ENCODE data around the gene DNAJB7.
"Not testable (repeated sequence)": the region's sequence is repeated elsewhere in the genome, so short reads cannot be mapped to it uniquely, and the experiment has no call there.

Gene DNAJB7

DNA sequence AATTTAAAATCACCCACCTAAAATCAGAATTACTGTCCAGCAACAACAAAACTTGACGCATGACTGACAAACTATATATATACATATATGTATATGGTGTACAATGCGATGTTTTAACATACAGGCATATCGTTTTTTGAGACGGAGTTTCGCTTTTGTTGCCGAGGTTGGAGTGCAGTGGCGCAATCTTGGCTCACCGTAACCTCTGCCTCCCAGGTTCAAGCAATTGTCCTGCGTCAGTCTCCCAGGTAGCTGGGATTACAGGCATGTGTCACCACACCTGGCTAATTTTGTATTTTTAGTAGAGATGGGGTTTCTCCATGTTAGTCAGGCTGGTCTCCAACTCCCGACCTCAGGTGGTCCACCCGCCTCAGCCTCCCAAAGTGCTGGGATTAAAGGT is 16.1 kb downstream of the DNAJB7 start:
- DNase-seq: not testable (repeated sequence)

DNA sequence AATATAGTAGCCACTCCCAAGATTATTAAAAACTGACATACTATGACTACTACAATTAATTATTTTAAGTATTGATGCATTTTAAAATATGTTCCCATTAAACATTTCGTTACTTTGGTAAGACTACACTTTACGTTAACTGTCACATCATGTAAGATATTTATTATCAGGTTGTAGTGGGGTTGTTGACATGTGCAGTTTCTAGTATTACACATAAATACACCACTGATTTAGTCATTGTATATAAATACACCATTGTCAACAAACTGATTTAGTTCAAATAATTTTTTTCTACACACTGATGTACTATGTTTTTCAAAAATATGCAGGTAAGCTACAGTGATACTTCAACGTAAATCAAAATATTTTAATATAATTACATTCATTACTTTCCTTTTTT is 17.0 kb downstream of the DNAJB7 start:
- no peak for DNase-seq

DNA sequence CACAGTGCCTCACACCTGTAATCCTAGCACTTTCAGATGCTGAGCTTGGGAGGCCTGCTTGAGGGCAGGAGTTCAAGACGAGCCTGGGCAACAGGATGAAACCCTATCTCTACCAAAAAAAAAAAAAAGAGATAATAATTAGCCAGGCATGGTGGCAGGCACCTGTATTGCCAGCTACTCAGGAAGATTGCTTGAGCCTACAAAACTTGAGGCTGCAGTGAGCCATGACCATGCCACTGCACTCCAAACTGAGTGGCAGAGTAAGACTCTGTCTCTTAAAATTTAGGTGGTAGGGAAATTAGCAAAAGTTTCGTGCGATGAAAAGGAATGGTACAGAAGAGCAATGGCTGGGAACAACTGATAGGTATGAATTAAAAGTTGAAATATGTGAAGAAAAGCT is 23.4 kb downstream of the DNAJB7 start:
- DNase-seq: no peak

DNA sequence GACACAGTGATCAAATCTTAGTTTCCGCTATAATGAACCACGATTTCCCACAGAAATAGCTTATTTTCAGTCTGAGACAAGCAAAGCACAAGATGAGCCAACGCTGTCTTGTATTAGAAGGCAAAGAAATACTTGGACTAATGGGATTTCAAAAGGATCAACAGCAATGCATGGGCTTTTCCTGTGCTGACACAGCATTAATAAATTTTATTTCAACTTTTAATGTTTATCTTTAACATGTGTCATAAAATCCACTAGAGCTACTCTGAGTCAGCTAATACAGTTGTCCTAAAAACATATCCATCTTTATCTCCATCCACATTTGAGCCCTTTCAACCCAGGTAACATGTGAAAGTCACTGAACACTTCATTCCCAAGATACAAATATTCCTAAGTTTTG is 27.3 kb downstream of the DNAJB7 start:
- DNase-seq: no peak

DNA sequence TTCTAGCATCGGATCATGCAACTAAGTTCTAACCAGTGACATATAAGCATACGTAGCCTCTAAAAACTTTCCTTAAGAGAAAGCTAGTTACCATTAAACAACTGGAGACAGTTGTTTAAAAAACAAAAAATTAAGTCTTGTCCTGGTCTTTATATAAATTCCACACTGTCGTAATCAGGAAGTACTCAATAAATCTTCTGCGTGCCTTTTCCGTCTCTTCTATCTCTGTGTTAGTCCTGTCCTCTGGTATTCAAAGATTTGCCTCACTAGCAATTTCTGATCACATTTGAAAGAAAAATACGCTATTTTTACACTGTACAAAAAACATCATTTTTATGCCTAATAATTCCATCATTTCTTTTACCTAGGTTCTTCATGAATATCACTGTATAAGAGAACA is 32.8 kb downstream of the DNAJB7 start:
- DNase-seq: no peak

DNA sequence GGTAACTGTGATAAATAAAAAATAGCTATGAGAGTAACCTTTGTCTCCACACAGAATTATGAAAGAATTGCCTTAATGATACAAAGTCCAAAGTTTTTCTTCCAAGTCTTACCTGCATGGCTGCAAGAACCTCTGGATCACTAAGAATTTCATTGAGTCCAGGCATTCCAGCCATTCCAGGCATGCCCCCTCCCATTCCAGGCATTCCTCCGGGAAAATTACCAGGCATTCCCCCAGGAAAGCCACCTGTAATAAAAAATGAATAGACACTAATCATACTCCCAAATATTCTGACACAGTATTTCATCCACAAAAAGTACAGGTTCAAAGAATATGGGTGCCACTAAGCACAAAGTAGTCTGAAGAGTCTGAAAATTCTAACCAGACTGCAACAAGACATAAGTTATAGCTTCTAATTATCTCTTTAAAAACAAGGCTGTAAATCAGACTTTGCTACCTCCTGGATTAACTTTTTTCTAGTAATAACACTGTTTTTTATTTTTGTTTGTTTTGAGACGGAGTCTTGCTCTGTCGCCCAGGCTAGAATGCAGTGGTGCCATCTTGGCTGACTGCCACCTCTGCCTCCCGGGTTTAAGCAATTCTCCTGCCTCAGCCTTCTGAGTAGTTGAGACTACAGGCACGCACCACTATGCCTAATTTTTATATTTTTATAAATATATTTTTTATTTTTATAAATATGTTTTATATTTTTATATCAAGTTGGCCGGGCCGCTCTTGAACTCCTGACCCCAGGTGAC is 34.8 kb downstream of the DNAJB7 start:
- no peak for DNase-seq

DNA sequence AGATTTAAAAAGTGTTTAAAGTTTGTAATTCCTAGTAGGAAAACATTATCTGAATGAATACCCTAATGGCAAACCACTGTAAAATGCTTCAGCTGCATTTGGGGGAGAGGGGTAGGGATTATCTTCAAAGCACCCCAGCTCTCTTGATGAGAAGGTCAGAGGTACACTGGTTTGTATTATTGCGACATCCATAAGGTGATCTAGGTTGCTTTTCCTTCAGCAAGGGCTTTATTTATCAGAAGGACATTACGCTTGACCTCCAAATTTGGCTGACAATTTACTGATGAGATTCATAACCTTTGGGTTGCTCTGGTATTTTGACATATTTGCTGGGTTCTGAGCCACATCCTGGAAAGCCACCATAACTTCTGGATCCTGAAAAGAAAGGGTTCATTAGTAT is 35.6 kb downstream of the DNAJB7 start:
- DNase-seq: not testable (repeated sequence)

DNA sequence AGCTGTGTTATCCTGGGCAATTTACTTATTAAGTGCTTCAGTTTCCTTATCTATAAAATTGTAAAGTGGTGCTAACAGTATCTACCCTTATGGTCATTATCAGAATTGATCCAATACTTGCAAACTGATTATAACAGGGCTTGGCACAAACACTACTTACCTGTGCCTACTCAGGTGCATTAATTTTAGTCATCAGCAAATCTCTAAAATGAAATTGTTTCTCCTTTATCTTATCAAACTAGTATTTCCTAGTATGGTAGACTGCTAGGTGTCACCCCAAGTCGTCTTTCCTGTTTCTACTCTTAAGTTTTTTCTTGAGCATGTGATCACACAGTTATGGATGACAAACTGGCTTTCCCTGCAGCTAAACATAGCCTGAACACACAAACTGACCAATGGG is 38.5 kb downstream of the DNAJB7 start:
- DNase-seq: no peak

DNA sequence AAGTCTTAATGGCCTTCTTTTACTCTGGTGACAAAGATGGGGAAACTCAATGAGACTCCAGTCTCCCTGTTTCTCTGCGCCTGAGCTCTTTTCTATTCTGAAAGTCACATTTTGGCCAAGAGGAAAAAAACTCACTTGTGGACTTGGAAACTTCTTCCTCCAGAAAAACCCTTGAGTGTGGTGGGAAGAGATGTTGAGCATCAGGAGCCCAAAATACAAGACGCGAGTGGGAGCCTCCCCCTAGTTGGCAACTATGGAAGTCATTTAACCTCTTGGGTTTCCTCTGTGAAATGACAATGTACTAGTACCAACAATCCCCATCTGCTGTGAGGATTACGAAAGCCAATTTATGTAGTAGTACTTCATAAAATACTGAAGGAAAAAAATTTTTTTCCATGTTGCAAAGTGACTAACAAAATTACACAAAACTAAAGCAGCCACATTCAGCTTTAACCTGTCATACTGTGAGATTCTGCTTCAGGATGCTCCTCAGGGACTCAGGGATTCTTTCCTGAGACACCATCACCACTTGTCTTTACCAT is 42.2 kb downstream of the DNAJB7 start:
- DNase-seq: no peak

DNA sequence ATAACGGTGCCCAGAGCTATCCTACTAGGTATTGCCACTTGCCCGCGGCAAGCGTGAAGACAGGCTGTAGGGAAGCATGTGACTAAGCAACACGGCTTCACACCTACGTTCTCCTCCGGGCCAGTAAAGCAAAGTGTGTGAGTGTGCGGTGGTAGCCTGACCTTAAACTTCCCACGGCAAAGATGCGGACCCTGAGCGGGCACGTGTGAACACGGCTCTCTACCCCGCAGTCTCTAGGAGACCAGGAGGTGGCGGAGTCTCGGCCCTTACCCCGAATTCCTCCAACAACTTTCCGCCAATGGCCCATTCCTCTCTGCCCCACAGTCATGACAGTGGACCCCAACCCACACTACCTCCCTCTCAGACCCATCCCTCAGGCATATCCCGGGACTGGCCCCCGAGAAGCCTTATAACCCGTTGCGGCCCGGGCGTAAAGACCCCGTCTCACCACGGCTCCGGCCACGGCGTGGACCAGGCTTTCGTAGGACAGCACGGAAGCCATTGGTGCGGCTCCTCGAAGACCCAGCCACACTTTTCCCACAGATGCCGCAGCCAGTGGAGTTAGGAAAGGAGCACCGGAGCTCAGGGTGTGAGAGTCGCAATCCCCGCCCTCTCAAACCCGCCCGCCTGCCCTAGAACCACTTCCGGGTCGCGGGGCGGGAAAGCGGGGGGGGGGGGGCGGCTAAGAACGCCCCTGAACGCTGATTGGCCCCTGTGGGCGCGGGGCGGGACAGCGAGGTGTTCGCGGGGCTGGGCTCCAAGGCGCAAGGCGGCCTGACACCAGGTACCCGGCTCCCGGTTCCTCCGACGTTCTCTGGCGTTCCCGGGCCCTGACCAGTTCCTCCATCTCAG is 42.9 kb downstream of the DNAJB7 start, which contains the start of gene SLC25A17:
Gene SLC25A17, minus strand, starts transcription at position 600 of the 852 bp plus-strand sequence. Its CDS starts 98 bp downstream, at position 502.
- peak in 55 of 56 donors; percentile 52 to 94 (median 85) for DNase-seq

DNA sequence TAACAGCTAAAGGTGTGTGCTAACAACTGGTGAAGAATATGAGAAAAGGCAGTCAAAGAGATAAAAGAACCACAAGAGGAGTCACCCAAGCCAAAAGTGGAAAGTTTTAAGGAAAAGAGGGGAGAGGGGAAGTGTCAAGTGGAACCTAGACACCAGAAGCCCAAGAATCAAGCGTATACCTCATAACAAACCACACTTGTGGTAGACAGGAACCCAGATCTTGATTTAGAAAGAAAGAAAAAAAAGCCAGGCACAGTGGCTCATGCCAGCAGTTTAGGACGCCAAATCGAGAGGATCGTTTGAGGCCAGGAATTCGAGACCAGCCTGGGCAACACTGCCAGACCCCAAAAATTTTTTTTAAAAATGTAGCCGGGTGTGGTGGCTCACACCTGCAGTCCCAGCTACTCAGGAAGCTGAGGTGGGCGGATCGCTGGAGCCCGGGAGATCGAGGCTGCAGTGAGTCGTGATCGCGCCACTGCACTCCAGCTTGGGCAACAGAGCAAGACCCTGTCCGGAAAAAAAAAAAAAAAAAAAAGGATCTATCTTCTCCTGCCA is 43.6 kb downstream of the DNAJB7 start:
- no peak for DNase-seq

DNA sequence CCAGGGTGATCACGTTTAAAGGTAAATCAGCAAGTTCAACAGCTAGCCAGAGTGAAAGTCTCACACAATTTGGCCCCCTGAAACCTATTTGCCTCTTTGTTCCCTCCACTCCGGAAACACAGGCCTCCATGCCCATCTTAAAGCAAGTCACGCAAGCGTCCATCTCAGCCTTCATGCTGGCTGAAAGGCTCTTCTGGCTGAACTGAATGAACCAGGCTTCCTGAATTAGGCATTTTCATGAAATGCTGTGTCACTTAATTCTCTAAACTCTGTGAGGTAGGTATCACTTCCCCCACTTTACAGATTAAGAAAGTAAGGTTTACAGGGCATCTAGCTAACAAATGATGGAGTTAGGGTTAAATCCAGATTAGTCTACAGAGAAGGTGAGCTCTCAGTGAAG is 44.2 kb downstream of the DNAJB7 start:
- no peak for DNase-seq

DNA sequence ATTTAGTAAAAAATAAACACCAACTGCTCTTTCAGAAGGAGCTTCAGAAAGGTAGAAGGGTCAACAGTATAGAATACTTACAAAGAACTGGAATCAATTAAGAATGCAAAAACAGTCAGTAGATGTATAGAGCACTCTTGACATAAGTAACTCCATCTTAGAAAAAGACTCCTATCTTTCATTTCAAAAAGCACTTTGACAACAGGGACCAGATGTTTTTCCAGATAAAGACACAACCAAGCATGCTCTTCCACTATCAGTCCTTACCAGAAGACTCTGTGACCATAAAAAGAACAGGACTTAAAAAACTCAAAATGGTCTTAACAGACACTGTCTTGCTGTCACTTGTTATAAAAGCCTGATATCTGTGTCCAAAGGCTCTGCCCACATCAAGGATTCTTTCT is 48.0 kb downstream of the DNAJB7 start:
- no peak for DNase-seq
